K562 (cell line): ENCODE measurements around the gene OCSTAMP. TPM values are rescaled to one million over a fixed set of nuclear protein-coding genes. Genes with fewer than 3 reads are reported as not detected.

Source experiments
- BCOR ChIP-seq: fragments of 450-650 bp; IDR thresholded peaks from 2 replicates; pipeline ENCODE4 v1.6.1; 2016
- CTCF ChIP-seq, 3 experiments: IDR thresholded peaks in 2 of 3; conservative IDR thresholded peaks in 1 of 3; 2 replicates each; pipeline ENCODE4 v1.5.1; 2011 to 2012; ENCODE audit warnings: low read length in 3 of 3, mild to moderate bottlenecking in 3 of 3, control low read depth in 2 of 3, improper control_type of control experiment in 1 of 3, inconsistent platforms in 1 of 3, low read depth in 1 of 3, mixed read lengths in 1 of 3, moderate library complexity in 1 of 3; ENCODE audit not compliant: insufficient read depth in 2 of 3
- FOXA3 ChIP-seq, 2 experiments: fragments of 450-650 bp in 1 of 2; sonication (generic) in 1 of 2; formaldehyde crosslinking; IDR thresholded peaks in 1 of 2; conservative IDR thresholded peaks in 1 of 2; 2 replicates each; pipeline versions ENCODE4 v1.4.0 to v1.8.0; 2020 to 2022; ENCODE audit warnings: mild to moderate bottlenecking in 2 of 2, missing genetic modification reagents in 1 of 2
- FOXJ3 ChIP-seq: sonication (generic); formaldehyde crosslinking; IDR thresholded peaks from 2 replicates; pipeline ENCODE4 v1.4.0; 2020; ENCODE audit warnings: mild to moderate bottlenecking, missing genetic modification reagents
- HCFC1 ChIP-seq: IDR thresholded peaks from 2 replicates; pipeline ENCODE4 v1.6.1; 2012; ENCODE audit warnings: low read depth, low read length, improper control_type of control experiment
- MCM5 ChIP-seq: fragments of 450-650 bp; IDR thresholded peaks from 2 replicates; pipeline ENCODE4 v1.6.1; 2016; ENCODE audit warnings: low read depth
- MNT ChIP-seq, 2 experiments: fragments of 450-650 bp; conservative IDR thresholded peaks; 2 replicates each; pipeline ENCODE4 v1.6.1; 2017; ENCODE audit warnings: mild to moderate bottlenecking in 2 of 2, moderate library complexity in 2 of 2
- NRF1 ChIP-seq, 2 experiments: fragments of 450-650 bp; IDR thresholded peaks in 1 of 2; conservative IDR thresholded peaks in 1 of 2; 2 replicates each; pipeline ENCODE4 v1.6.1; 2014; ENCODE audit warnings: mild to moderate bottlenecking in 2 of 2
- RAD21 ChIP-seq, 2 experiments: fragments of 250-450 bp in 1 of 2; fragments of 450-650 bp in 1 of 2; sonication (Bioruptor Pico) in 1 of 2; formaldehyde crosslinking in 1 of 2; IDR thresholded peaks in 1 of 2; conservative IDR thresholded peaks in 1 of 2; 2 replicates each; pipeline versions ENCODE4 v1.4.0 to v1.8.0; 2020 to 2022; ENCODE audit warnings: mild to moderate bottlenecking in 2 of 2, moderate library complexity in 1 of 2
- RB1 ChIP-seq: fragments of 450-650 bp; IDR thresholded peaks from 2 replicates; pipeline ENCODE4 v1.6.1; 2017; ENCODE audit warnings: low read depth, mild to moderate bottlenecking
- SAFB2 ChIP-seq: fragments of 200-400 bp; formaldehyde crosslinking; IDR thresholded peaks from 2 replicates; pipeline ENCODE4 v1.6.1; 2018; ENCODE audit warnings: borderline replicate concordance, low read length, low read depth, moderate library complexity; ENCODE audit not compliant: severe bottlenecking
- SIX5 ChIP-seq, 2 experiments: IDR thresholded peaks; 2 replicates each; pipeline ENCODE4 v1.6.1; 2011; ENCODE audit warnings: low read length in 2 of 2, borderline replicate concordance in 1 of 2, low read depth in 1 of 2, mild to moderate bottlenecking in 1 of 2, moderate library complexity in 1 of 2; ENCODE audit not compliant: insufficient read depth in 1 of 2
- SPI1 ChIP-seq: IDR thresholded peaks from 2 replicates; pipeline ENCODE4 v1.6.1; 2011; ENCODE audit warnings: low read depth, low read length, control low read depth, borderline replicate concordance
- TBP ChIP-seq: optimal IDR thresholded peaks from 2 replicates; pipeline ENCODE3; 2011; ENCODE audit warnings: low read depth, low read length, improper control_type of control experiment
- ZNF146 ChIP-seq: IDR thresholded peaks from one replicate; pipeline ENCODE4 v1.6.1; 2018; ENCODE audit warnings: missing compliant biosample characterization; ENCODE audit not compliant: unreplicated experiment
- polyA plus RNA-seq, 8 experiments: library from polyadenylated mRNA; depleted of rRNA in 4 of 8; stranded (reverse) in 5 of 8; unstranded in 3 of 8; fragments of >200 nt; fragmentation: Nextera tagmentation in 2 of 8; fragmentation: Illumina TruSeq in 1 of 8; extraction: Ambion mirVana in 2 of 8; extraction: Trizol in 1 of 8; gene quantifications; 2 replicates each; pipeline versions ENCODE4 v1.2.1 to v1.2.3, GENCODE V29; 2011 to 2014; ENCODE audit warnings: inconsistent platforms in 1 of 8, missing spikeins in 1 of 8
- total RNA-seq, 7 experiments: library from RNA; depleted of rRNA in 6 of 7; stranded (reverse); fragments of >200 nt in 6 of 7; fragmentation: Illumina TruSeq in 2 of 7; extraction: Trizol in 2 of 7; gene quantifications; 2 replicates each; pipeline versions ENCODE4 v1.2.1 to v1.2.3, GENCODE V29; 2011 to 2021; ENCODE audit warnings: low replicate concordance in 1 of 7
- TF ChIP-seq, protein P1 (sequence below): fragments of 200-800 bp; sonication (Bioruptor generic); IDR thresholded peaks from 2 replicates; pipeline ENCODE4 v1.6.1; 2017; ENCODE audit warnings: missing genetic modification characterization, missing compliant biosample characterization
- TF ChIP-seq, protein P2 (sequence below), 2 experiments: fragments of 450-650 bp in 1 of 2; sonication (generic) in 1 of 2; formaldehyde crosslinking in 1 of 2; IDR thresholded peaks in 1 of 2; conservative IDR thresholded peaks in 1 of 2; 2 replicates each; pipeline versions ENCODE4 v1.6.1 to v1.8.1; 2016 to 2023; ENCODE audit warnings: mild to moderate bottlenecking in 2 of 2, moderate library complexity in 2 of 2, inconsistent platforms in 1 of 2, missing genetic modification reagents in 1 of 2
- TF ChIP-seq, protein P3 (sequence below): sonication (generic); formaldehyde crosslinking; IDR thresholded peaks from 2 replicates; pipeline ENCODE4 v1.8.0; 2023; ENCODE audit warnings: mild to moderate bottlenecking, missing genetic modification reagents

Gene OCSTAMP
- total and polyA plus RNA-seq, 9 of the 15 experiments (the other 6 are each of a cell fraction or from before 2014, with no cell fraction given): not detected

DNA sequence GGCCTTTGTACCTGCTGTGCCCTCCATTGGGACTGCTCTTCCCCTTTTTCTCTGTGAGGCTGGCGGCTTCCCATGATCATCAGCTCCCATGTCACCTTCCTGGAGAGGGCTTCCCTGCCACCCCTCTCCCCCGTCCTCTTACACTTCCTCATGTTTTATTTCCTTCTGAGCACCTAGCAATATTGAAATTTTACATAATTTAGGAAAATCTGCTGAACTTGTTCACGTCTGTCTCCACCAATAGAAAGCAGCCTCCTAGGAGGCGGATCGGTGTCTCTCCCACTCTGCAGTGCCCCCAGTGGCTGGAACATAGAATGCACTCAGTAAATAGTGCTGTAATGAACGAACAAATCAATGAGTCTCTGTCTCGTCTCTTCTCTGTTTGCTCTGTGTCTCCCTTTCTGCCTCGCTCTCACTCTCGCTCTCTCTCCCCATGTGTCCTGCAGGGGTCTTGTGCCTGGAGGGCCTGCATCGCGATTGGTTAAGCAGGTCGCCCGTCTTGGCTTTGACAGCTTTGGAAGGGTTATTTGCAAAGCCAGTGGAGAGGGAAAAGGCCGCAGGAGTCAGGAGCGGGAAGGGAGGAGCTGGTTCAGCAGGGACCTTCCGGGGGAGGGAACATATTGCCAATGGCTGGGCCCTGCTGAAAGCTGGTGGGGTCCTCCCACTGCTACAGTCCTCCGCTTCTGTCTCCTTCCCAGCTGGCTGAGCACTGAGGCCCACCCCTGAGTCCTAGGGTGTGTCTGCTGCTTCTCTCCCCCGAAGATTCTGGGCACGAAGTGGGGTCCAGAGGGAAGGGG lies 12.1 kb upstream of the OCSTAMP start (continued):
- TF ChIP-seq MNT (conservative IDR thresholded peaks at IDR 0.05): 0 out of 4 replicates have a peak, but pooled peaks of 1 of the 2 experiments have one; percentile 15
- TF ChIP-seq RAD21 (CRISPR knock-in tag; conservative IDR thresholded peaks at IDR 0.05 in 1 of 2, IDR thresholded peaks at IDR 0.05 in 1 of 2): peak in 1 of 2 experiments; percentile 35; a peak in 1 of 4 replicates
- peak; percentile 77 to 94 (median 86) for TF ChIP-seq CTCF (IDR thresholded peaks at IDR 0.05 in 2 of 3, conservative IDR thresholded peaks at IDR 0.05 in 1 of 3; ENCODE audit: insufficient read depth in 2 of 3, low read depth in 1 of 3, low read length in 3 of 3)
- no peak for TF ChIP-seq BCOR
- TF ChIP-seq, protein P1, sequence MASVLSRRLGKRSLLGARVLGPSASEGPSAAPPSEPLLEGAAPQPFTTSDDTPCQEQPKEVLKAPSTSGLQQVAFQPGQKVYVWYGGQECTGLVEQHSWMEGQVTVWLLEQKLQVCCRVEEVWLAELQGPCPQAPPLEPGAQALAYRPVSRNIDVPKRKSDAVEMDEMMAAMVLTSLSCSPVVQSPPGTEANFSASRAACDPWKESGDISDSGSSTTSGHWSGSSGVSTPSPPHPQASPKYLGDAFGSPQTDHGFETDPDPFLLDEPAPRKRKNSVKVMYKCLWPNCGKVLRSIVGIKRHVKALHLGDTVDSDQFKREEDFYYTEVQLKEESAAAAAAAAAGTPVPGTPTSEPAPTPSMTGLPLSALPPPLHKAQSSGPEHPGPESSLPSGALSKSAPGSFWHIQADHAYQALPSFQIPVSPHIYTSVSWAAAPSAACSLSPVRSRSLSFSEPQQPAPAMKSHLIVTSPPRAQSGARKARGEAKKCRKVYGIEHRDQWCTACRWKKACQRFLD (CRISPR knock-in tag): no peak
- peak; percentile 30 for TF ChIP-seq TBP
- TF ChIP-seq FOXJ3 (CRISPR knock-in tag): no peak
- no peak for TF ChIP-seq ZNF146 (CRISPR knock-in tag)
- TF ChIP-seq RB1: no peak; the same call in 1 of the 2 replicates
- TF ChIP-seq MCM5: no peak
- TF ChIP-seq SAFB2: no peak
- peak; percentile 86 for TF ChIP-seq FOXA3 (CRISPR knock-in tag; conservative IDR thresholded peaks at IDR 0.05 in 1 of 2, IDR thresholded peaks at IDR 0.05 in 1 of 2)
- no peak for TF ChIP-seq NRF1 (conservative IDR thresholded peaks at IDR 0.05 in 1 of 2, IDR thresholded peaks at IDR 0.05 in 1 of 2)
- TF ChIP-seq HCFC1: no peak
- TF ChIP-seq, protein P2, sequence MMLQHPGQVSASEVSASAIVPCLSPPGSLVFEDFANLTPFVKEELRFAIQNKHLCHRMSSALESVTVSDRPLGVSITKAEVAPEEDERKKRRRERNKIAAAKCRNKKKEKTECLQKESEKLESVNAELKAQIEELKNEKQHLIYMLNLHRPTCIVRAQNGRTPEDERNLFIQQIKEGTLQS (IDR thresholded peaks at IDR 0.05): no peak
- TF ChIP-seq, protein P2 (CRISPR knock-in tag; conservative IDR thresholded peaks at IDR 0.05): no peak
- TF ChIP-seq SPI1: peak; percentile 88
- no peak for TF ChIP-seq SIX5 (IDR thresholded peaks at IDR 0.05; ENCODE audit: borderline replicate concordance in 1 of 2, insufficient read depth in 1 of 2, low read depth in 1 of 2, low read length in 2 of 2)
- TF ChIP-seq, protein P3, sequence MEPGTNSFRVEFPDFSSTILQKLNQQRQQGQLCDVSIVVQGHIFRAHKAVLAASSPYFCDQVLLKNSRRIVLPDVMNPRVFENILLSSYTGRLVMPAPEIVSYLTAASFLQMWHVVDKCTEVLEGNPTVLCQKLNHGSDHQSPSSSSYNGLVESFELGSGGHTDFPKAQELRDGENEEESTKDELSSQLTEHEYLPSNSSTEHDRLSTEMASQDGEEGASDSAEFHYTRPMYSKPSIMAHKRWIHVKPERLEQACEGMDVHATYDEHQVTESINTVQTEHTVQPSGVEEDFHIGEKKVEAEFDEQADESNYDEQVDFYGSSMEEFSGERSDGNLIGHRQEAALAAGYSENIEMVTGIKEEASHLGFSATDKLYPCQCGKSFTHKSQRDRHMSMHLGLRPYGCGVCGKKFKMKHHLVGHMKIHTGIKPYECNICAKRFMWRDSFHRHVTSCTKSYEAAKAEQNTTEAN (CRISPR knock-in tag): no peak
